GM12801 (cell line): ENCODE data around the gene PSMD5.

Experiments used
- TF ChIP-seq, protein P1 (sequence below): IDR thresholded peaks from one replicate; pipeline ENCODE4 v1.5.1; 2011; ENCODE audit warnings: control low read depth; ENCODE audit not compliant: insufficient read length; ENCODE audit errors: extremely low read depth

PSMD5 gene

DNA sequence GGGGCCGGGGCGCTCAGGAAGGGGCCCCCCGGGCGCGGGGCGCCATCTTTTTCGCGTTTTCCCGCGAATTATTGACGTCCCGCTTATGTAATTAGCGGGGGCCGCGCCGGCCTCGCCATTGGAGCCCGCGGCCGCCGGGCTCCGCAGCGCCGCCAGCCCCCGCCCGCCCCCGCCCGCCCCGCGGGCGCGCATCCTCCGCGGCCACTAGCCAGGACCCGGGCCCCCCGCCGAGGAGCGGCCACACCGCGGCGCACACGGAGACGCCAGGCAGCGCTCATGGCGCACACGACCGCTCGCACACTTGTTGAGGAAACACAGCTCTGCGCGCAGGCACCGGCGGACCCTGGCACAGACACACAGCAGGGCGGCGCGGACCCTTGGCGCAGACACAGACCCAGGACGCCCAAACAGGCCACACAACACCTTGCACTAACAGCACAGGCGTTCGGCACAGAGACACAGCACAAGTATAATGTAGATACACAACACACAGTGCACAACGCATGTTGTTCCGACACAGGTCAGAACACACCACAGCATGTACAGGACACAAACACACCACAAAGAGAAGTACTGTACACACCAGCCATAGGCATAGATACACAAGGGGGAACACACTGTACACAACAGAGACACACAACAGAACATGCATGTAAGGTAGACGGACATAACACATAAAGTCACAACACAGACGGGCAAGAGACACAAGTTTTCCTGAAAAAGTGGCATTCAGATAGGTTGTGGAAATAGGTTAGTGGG lies 34.7 kb upstream of the PSMD5 start:
- TF ChIP-seq, protein P1, sequence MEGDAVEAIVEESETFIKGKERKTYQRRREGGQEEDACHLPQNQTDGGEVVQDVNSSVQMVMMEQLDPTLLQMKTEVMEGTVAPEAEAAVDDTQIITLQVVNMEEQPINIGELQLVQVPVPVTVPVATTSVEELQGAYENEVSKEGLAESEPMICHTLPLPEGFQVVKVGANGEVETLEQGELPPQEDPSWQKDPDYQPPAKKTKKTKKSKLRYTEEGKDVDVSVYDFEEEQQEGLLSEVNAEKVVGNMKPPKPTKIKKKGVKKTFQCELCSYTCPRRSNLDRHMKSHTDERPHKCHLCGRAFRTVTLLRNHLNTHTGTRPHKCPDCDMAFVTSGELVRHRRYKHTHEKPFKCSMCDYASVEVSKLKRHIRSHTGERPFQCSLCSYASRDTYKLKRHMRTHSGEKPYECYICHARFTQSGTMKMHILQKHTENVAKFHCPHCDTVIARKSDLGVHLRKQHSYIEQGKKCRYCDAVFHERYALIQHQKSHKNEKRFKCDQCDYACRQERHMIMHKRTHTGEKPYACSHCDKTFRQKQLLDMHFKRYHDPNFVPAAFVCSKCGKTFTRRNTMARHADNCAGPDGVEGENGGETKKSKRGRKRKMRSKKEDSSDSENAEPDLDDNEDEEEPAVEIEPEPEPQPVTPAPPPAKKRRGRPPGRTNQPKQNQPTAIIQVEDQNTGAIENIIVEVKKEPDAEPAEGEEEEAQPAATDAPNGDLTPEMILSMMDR, result no peak

DNA sequence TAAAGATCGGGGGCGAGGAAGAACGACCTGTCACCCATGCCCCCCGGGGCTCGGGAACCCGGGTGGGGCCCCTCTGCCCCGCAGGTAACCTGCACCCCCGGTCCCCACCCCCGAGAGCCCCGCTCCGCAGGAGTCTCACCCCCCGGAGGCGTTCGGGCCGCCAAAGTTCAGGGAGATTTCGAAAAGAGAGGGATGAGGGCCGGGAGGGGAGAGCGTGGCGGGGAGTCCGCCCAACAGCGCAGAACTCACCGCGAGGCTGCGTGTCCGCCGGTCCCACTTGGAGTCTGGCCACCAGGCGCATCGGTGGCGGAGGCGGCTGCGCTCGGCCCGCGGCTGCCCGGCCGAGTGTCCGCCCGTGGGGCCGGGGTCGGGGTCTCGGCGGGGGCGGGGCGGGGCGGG lies 34.1 kb upstream of the PSMD5 start, which contains the start of gene PHF19:
Gene PHF19 (minus strand): TSS at position 347 of the 399 bp plus-strand sequence. CDS start 2,447 bp downstream, outside the sequence.
- TF ChIP-seq, protein P1, result no peak

DNA sequence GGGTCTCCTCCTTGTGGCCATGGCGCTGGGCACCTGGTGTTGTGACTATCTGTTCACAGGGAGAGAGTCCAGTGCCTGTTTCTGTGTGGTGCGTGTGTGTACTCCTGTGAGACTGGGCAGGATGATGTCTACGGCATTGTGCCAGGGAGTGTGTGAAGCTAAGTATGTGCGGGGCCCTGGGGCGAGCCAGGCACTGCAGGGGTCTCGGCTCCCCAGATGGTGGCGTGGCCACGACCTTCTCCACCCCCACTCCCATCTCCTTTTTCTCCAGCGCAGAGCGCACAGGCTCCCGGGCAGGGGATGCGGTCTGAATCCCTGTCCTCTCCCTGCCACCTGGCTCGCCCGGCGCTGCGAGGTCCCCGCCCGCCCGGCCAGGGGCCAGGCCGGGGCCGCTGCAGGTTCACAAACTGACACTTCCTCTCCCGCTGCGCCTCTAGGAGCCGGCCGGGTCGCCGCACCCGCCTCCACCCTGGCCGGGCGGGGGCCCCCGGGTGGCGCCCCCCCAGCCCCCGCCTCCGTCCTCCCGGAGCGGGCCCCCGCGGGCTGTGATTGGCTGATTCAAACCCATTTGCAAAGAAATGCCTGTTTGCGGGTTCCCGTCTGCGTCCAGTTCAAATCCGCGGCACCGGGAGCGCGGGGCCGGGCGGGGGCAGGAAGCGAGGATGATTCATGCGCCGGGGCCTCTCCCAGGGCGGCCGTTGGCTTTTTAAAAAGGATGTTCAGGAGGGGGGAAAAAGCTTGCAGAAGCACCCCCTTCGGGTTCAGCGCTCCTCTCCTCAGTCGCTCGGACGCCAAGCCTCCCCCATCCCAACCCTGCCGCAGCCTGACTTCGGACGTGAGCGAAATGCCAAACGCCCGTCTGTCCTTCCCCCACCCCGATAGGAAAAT lies 33.5 kb upstream of the PSMD5 start:
- TF ChIP-seq, protein P1, result no peak

DNA sequence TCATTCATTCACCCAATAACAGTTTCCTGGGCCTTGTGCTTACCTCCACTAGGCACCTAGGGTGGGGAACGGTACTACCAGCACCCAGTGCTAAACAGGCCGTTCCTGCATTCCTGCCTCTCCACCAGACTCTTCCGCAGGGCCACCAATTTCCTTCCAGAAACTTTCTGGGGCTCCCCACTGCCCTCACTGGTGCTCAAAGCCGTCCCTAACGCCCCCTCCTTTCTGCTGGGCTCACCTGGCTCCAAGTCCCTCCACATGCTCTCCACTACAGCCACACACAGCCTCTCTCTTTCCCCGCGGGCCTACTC lies 32.9 kb upstream of the PSMD5 start:
- TF ChIP-seq, protein P1, result no peak

DNA sequence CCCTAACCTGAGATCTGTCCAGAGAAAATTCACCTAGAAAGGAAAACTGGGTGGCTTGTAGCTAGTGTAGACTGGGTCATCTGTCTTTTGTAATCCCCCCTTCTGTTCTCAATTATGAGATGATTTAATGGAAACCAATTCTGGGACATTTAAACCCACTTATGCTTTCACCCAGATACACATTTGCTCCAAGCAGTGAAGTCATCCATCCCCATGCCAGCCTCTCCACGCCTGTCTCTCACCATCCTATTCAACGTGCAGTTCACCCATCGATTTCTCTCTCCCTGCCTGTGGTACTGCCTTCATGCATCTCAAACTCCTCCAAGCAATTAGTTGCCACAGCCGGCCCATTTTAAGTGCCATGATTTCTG lies 32.5 kb upstream of the PSMD5 start:
- TF ChIP-seq, protein P1, result no peak

DNA sequence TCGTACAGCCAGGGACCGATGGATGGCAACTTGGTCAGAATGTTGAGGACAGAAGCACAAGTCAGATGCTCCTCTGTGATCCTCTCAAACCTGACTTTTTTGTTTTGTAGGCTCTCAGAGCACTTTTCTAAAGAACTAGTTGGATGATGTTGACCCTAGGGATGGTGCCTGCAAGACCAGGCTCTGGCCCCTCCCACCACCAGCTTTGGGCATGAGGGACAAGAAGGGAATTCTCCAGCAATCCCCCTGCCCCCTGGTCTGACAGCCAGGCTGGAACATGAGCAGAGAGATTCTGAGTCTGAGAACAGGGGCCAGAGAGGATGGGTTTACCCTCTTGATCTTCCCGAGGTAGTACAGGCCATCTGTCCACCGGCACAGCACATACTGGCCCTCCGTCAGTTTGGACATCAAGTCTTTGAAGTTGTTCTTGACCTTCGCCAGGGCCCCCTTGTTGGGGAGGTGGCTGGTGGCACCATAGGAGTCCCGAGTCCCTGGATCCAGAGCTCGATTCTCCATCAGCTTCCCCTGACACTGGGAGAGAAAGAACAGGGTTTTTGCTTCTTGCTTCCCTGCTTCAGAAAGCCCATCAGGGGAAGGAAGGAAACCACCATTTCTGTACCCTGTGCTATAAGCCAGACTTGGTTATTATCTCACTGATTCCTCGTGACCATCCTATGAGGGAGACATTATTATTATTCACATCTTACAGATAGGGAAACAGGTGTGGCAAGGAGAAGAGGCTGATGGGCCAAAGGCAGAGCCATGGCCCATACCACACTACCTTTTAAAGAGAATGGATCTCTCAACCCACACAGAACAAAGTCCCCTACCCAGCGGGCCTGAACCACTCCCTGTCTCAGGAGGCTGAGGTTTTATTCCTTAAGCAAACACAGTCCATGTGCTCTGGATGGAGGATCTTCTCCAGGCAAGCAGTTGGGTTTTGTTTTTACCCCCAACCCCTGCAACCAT lies 31.8 kb upstream of the PSMD5 start:
- TF ChIP-seq, protein P1, result no peak

DNA sequence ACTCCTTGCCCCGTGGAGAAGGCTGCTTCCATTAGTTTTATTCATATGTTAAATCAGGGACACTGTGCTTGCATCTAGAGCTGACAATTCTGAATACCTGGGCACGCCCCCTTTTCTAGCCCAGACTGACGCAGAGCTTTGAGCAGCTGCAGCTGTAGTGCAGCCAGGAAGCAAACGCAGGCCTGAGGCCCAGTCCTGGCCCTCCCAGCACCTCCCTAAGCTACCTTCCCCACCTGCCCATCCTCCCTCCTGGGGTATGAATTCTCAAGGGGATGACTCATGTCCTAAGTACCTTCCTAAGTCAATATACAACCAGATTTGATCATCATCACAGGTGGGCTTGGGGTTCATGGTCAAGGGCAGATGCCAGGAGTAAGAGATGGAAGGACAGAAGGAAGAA lies 30.8 kb upstream of the PSMD5 start:
- TF ChIP-seq, protein P1, result no peak
